GM10266 (cell line): Measurements from ENCODE around the gene MTERF1.
"Not testable (repeated sequence)": the region's sequence is repeated elsewhere in the genome, so short reads cannot be mapped to it uniquely, and the experiment has no call there.

Experiments
- DNase-seq: peaks from one replicate; pipeline ENCODE4 v3.0.0; 2012; ENCODE audit errors: extremely low spot score
- TF ChIP-seq, protein P1 (sequence below): IDR thresholded peaks from 2 replicates; pipeline ENCODE4 v1.5.1; 2012; ENCODE audit warnings: mild to moderate bottlenecking, low read depth; ENCODE audit not compliant: control insufficient read depth, insufficient read depth; ENCODE audit errors: missing control alignments

The MTERF1 gene

DNA sequence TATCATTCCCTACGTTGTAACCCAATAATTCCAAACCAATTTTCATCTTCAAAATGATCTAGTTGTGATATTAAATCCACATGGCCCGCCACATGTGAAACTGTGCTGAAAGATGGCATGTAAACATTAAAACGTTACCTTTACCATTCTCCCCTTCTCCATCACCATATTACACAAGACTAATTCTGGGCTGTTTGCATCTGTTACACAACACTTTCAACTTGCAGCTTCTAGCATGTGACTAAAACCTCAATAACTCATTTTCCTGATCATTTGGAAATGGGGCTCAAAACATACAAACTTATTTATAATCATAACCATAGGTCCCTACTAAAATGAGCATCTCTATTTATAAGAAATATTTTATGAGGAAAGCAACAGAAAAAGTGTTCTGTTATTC lies 4.7 kb downstream of the MTERF1 start:
- TF ChIP-seq, protein P1, sequence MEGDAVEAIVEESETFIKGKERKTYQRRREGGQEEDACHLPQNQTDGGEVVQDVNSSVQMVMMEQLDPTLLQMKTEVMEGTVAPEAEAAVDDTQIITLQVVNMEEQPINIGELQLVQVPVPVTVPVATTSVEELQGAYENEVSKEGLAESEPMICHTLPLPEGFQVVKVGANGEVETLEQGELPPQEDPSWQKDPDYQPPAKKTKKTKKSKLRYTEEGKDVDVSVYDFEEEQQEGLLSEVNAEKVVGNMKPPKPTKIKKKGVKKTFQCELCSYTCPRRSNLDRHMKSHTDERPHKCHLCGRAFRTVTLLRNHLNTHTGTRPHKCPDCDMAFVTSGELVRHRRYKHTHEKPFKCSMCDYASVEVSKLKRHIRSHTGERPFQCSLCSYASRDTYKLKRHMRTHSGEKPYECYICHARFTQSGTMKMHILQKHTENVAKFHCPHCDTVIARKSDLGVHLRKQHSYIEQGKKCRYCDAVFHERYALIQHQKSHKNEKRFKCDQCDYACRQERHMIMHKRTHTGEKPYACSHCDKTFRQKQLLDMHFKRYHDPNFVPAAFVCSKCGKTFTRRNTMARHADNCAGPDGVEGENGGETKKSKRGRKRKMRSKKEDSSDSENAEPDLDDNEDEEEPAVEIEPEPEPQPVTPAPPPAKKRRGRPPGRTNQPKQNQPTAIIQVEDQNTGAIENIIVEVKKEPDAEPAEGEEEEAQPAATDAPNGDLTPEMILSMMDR = no peak
- no peak for DNase-seq

DNA sequence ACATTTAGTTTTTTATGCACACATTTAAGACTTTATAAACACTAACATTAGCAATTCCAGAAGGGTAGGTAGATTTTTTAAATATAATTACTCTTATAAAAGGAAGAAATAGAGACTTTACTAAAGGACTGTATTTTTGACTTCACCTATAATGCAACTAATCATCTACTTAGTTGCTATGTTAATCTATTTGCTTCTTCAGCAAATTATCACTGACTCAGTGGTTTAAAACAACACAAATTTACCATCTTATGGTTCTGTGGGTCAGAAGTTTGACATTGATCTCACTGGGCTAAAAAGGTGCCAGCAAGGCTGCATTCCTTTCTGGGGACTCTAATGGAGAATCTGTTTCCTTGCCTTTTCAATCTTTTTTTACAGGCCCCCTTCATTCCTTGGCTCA lies 7.6 kb downstream of the MTERF1 start:
- no peak for DNase-seq
- TF ChIP-seq, protein P1 = no peak

DNA sequence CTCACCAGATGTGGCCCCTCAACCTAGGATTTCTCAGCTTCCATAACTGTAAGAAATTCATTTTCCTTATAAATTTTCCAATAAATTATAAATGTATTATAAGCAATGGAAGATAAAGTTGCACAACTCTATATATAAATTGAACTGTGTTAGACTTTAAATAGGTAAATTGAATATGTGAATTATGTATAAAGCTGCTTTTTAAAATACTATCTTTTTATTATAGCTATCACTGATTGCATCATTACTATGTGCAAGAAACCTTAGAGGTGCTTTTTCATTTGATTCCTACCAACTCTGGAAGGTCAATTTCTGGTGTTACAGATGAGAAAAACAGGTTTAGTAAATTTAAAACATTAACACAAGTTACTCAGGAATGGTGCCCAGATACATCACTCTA lies 8.4 kb downstream of the MTERF1 start:
- no peak for DNase-seq
- TF ChIP-seq, protein P1 = no peak

DNA sequence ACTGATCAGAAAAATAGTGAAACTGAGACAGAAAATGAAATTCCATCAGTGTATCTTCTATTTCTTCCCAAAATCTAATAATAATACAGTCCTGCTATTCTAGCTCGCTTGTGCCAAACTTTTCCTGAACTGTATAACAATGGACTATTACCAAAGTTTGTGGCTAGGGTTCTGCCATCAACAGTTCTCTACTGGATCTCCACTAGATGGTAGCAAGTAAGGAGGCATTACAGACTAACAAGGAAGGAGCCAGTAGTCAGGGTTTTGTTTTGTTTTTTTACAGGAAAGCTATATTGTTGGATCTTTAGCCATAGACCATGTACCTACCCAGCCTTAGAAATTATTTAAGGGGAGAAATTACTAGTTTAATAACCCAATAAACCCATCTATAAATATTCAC lies 10.8 kb downstream of the MTERF1 start:
- DNase-seq = no peak
- TF ChIP-seq, protein P1 = no peak

DNA sequence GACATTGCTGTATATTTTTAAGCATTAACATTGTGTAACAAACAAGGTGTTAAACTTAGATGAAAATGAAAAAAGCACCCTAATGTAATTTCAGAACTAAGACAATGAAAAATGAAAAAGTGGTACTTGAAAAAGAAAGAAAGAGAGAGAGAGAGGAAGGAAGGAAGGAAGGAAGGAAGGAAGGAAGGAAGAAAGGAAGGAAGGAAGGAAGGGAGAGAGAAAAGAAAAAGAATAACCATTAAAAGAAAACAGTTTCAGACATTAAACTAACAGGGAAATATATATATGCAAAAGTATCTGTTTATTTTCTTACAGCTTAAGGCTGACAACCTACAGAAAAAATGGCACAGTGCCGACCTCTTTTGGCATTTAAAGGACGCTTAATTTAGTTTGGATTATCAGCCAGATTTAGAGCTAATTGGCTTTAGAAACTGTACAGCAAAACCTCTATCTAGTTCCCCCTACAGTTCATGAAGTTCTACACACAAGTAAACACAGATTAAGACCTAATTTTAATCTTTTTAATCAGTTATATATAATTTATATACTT lies 13.8 kb downstream of the MTERF1 start:
- no peak for DNase-seq
- TF ChIP-seq, protein P1 = no peak

DNA sequence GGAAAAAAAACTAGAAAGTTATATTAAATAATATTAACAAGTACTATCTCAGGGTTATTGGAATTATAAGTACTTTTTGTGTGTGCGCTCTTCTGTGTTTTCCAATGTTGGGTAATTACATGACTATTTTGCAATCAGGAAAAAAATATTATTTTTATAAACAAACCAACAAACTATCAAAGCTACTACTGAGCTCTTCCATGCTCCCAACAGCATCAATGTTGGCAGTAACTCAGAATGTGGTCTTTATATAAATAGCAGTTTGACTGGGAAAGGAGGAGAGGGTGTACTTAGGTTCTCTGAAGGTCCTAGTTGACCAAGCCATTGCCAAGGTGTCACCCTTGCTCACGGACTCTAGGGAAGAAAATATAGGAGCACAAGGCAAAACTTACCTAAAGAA lies 15.0 kb downstream of the MTERF1 start:
- TF ChIP-seq, protein P1 = no peak
- no peak for DNase-seq

DNA sequence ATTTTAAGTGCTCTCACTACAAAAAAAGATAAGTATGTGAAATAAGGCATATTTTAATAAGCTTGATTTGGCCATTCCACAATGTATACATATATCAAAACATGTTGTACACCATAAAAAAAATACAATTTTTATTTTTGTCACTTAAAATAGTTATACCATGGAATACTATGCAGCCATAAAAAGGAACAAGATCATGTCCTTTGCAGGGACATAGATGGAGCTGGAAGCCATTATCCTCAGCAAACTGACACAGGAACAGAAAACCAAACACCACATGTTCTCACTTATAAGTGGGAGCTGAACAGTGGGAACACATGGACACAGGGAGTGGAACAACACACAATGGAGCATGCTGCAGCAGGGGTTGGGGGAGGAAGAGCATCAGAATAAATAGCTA lies 15.9 kb downstream of the MTERF1 start:
- not testable (repeated sequence) for DNase-seq

DNA sequence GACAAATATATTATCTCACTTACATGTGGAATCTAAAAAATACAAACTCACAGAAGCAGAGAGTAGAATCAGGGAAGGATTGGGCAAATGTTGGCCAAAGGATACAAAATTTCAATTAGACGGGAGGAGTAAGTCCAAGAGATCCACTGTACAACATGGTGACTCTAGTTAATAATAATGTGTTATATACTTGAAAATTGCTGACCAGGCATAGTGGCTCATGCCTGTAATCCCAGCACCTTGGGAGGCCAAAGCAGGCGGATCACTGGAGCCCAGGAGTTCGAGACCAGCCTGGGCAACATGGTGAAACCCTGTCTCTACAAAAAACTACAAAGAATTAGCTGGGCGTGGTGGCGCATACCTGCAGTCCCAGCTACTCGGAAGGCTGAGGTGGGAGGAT lies 16.4 kb downstream of the MTERF1 start:
- DNase-seq = no peak
- TF ChIP-seq, protein P1 = no peak
